Adrenal gland (tissue), 12 donors: ENCODE measurements around the gene ADCY5. TPM values are rescaled to one million over a fixed set of nuclear protein-coding genes. Genes with fewer than 3 reads are reported as not detected.

Experiments used
- DNase-seq, 7 donors: peaks; one replicate each; pipeline ENCODE4 v3.0.0-alpha.2; 2019 to 2020
- H3K27ac ChIP-seq, 5 donors: fragments of 200-600 bp; sonication (generic) in 4 of 5; 1 replicate in 3 of 5; 2 replicates in 2 of 5; pipeline versions ENCODE4 v1.5.1 to v1.8.0; 2016 to 2020; ENCODE audit warnings: mild to moderate bottlenecking in 1 of 5
- H3K27me3 ChIP-seq: fragments of 200-600 bp; 2 replicates; pipeline ENCODE4 v1.8.0; 2021
- H3K36me3 ChIP-seq, 2 donors: fragments of 200-600 bp; replicated peaks in 1 of 2; 1 replicate in 1 of 2; 2 replicates in 1 of 2; pipeline versions ENCODE4 v1.5.1 to v1.8.0; 2018 to 2022
- H3K4me1 ChIP-seq, 2 donors: fragments of 200-600 bp; replicated peaks in 1 of 2; 1 replicate in 1 of 2; 2 replicates in 1 of 2; pipeline versions ENCODE4 v1.5.1 to v1.8.0; 2018 to 2021
- H3K4me3 ChIP-seq, 4 donors: fragments of 200-600 bp; sonication (generic) in 3 of 4; one replicate each; pipeline ENCODE4 v1.5.1; 2016 to 2018
- H3K9me3 ChIP-seq, 3 donors: fragments of 200-600 bp; sonication (generic) in 1 of 3; replicated peaks in 1 of 3; 1 replicate in 2 of 3; 2 replicates in 1 of 3; pipeline versions ENCODE4 v1.5.1 to v1.8.0; 2016 to 2021
- POLR2A ChIP-seq, 2 donors: fragments of 450-650 bp; IDR thresholded peaks; one replicate each; pipeline ENCODE4 v1.6.1; 2017; ENCODE audit warnings: antibody characterized with exemption in 2 of 2, mild to moderate bottlenecking in 2 of 2, moderate library complexity in 1 of 2
- WGBS, 4 donors: extraction: QIAGEN DNeasy Blood & Tissue Kit in 2 of 4; methylation state at CpG; one replicate each; pipeline versions ENCODE4 v1.1.5 to v1.1.7; 2013 to 2017; 5-methylcytosine and 5-hydroxymethylcytosine counted together
- intact Hi-C, 2 donors: fragments of 100-400 bp; cut with DNase I; formaldehyde crosslinking; loops; one replicate each; pipeline versions ENCODE4 v1.14.1 to v1.15.0; 2022 to 2023
- polyA plus RNA-seq, 3 donors: library from polyadenylated mRNA; stranded (reverse); fragments of 200-250 nt in 2 of 3; fragments of 350-450 nt in 1 of 3; fragmentation: Illumina TruSeq in 1 of 3; extraction: RNeasy Lipid Tissue Mini Kit (QIAGEN cat#74804) in 1 of 3; gene quantifications; one replicate each; pipeline ENCODE4 v1.2.3, GENCODE V29; 2013 to 2014
- total RNA-seq, 9 donors: library from RNA; depleted of rRNA in 4 of 9; stranded (reverse); fragments of >200 nt in 4 of 9; fragments of 120-200 nt in 1 of 9; fragmentation: NEBNext Ultra II Directional in 1 of 9; extraction: Animal tissue kit (Norgen Biotek cat#: 25700) in 1 of 9; gene quantifications; one replicate each; pipeline versions ENCODE4 v1.1.0 to v1.2.4, GENCODE V29; 2013 to 2023
- TF ChIP-seq, protein P1 (sequence below), 6 experiments: fragments of 450-650 bp in 4 of 6; fragments of 200-600 bp in 2 of 6; sonication (generic) in 1 of 6; IDR thresholded peaks; 1 replicate in 5 of 6; 2 replicates in 1 of 6; pipeline versions ENCODE4 v1.5.1 to v1.8.0; 2016 to 2021; ENCODE audit warnings: antibody characterized with exemption in 6 of 6, mild to moderate bottlenecking in 2 of 6, moderate library complexity in 1 of 6
- donor health status: healthy with polysubstance abuse.
- donor health status: Bipolar disorder and iron deficiency.
- donor health status: DM: yes; HTN: yes; CAD: no.
- donor health status: DM: no; HTN: no; CAD: no.
- donor health status: DM: no; HTN: no; CAD: no.
- donor health status: DM: yes; HTN: yes; CAD: no.

ADCY5 gene
- total and polyA plus RNA-seq, 12 donors: 1.2 to 12.4 (median 4.4) TPM

DNA sequence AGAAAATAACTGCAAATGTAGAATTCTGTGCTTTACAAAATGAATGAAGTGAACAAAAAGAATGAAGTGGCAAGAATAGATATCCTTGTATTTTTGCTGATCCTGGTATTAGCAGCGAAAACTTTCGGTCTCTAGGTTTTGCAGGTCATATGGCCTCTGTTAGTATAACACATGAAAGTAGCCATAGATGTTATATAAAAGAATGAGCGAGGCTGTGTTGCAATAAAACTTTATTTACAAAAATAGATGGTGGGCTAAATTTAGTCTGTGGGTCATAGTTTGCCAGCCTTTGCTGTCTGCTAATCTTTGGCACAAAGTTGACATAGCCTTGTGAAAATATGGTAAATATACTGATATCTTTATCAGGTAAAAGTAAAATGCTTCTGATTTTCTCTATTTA lies 212.0 kb downstream of the ADCY5 start:
- TF ChIP-seq, protein P1, sequence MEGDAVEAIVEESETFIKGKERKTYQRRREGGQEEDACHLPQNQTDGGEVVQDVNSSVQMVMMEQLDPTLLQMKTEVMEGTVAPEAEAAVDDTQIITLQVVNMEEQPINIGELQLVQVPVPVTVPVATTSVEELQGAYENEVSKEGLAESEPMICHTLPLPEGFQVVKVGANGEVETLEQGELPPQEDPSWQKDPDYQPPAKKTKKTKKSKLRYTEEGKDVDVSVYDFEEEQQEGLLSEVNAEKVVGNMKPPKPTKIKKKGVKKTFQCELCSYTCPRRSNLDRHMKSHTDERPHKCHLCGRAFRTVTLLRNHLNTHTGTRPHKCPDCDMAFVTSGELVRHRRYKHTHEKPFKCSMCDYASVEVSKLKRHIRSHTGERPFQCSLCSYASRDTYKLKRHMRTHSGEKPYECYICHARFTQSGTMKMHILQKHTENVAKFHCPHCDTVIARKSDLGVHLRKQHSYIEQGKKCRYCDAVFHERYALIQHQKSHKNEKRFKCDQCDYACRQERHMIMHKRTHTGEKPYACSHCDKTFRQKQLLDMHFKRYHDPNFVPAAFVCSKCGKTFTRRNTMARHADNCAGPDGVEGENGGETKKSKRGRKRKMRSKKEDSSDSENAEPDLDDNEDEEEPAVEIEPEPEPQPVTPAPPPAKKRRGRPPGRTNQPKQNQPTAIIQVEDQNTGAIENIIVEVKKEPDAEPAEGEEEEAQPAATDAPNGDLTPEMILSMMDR (IDR thresholded peaks at IDR 0.05): no peak
- TF ChIP-seq POLR2A (IDR thresholded peaks at IDR 0.05): no peak
- Histone ChIP-seq H3K9me3 (no peaks in the 10 kb centered on the region), H3K4me1 (no peaks in the 10 kb centered on the region), H3K27me3 (no peaks in the 10 kb centered on the region), H3K36me3 (no peaks in the 10 kb centered on the region), H3K27ac (no peak overlapping the region), H3K4me3 (no peak overlapping the region)
- DNase-seq: no peak
- intact Hi-C loops: no loop called here
- WGBS, 4 donors: 95 to 97% (median 97%) methylated on average over 3 of the region's 3 CpGs

Other genes with a start within 250 kb of the ADCY5 start
- gene SEC22A, start 247.1 kb downstream of the ADCY5 start, total RNA-seq: 10 to 100 TPM in 8 of 9 donors, 1 to 10 TPM in 1; 8.2 to 67.2 (median 22.9) TPM
- 10 to 100 TPM in 1 of 3 donors, 1 to 10 TPM in 2; 4.6 to 35.2 (median 5.8) TPM for gene SEC22A, start 247.1 kb downstream of the ADCY5 start, polyA plus RNA-seq
- gene HACD2, start 136.0 kb upstream of the ADCY5 start, total RNA-seq: 10 to 100 TPM in 8 of 9 donors, 1 to 10 TPM in 1; 9.8 to 29.9 (median 21.0) TPM
- gene HACD2, start 136.0 kb upstream of the ADCY5 start, polyA plus RNA-seq: 10 to 100 TPM in 1 of 3 donors, 1 to 10 TPM in 2; 5.1 to 22.0 (median 8.1) TPM